Measurements from ENCODE around the gene ANKRD52. TPM values are rescaled to one million over a fixed set of nuclear protein-coding genes. Genes with fewer than 3 reads are reported as not detected.

ANKRD52 gene
- total RNA-seq, 1 donor from 2014 or later: 66.0 TPM

GRCh38 chr12:56192582-56192981 lies 65.6 kb downstream of the ANKRD52 start:
- peaks cover 29% of the 10 kb centered on the region for H3K4me1 Mint-ChIP-seq (ENCODE audit: low read depth)
- intact Hi-C loops (cut with micrococcal nuclease): loop anchor here (2.0 to 10.0 kb wide), 4 partner anchors 40 to 148 kb away; partner anchors contain the start of genes COQ10A, MYL6B and RPS26
- no peaks in the 10 kb centered on the region for H3K27me3 Mint-ChIP-seq (ENCODE audit: low read depth)
- peaks cover 12% of the 10 kb centered on the region for H3K36me3 Mint-ChIP-seq (ENCODE audit: low read depth)
- H3K27ac Mint-ChIP-seq: no peak overlapping the region
- no peaks in the 10 kb centered on the region for H3K9me3 Mint-ChIP-seq
- DNase-seq (ENCODE audit: low spot score): no peak
- no peak overlapping the region for H3K4me3 Mint-ChIP-seq (ENCODE audit: low read depth)

GRCh38 chr12:56190695-56191155 lies 67.5 kb downstream of the ANKRD52 start:
- H3K36me3 Mint-ChIP-seq (ENCODE audit: low read depth): peaks cover 30% of the 10 kb centered on the region
- no peaks in the 10 kb centered on the region for H3K9me3 Mint-ChIP-seq
- intact Hi-C loops (cut with micrococcal nuclease): loop anchor here (10.0 kb wide), 1 partner anchor 146 kb away; the partner anchor contains the start of gene RPS26
- H3K4me3 Mint-ChIP-seq (ENCODE audit: low read depth): peak overlapping the region; percentile 98
- H3K4me1 Mint-ChIP-seq (ENCODE audit: low read depth): peaks cover 37% of the 10 kb centered on the region
- no peak for DNase-seq (ENCODE audit: low spot score)
- peak overlapping the region; percentile 98 for H3K27ac Mint-ChIP-seq
- no peaks in the 10 kb centered on the region for H3K27me3 Mint-ChIP-seq (ENCODE audit: low read depth)

- peak; percentile 75 for DNase-seq (ENCODE audit: low spot score)
- no peaks in the 10 kb centered on the region for H3K9me3 Mint-ChIP-seq
Measured at GRCh38 chr12:56189918-56190694, 68.1 kb downstream of the ANKRD52 start.

GRCh38 chr12:56189099-56189917 lies 68.9 kb downstream of the ANKRD52 start, which contains the start of gene SMARCC2:
Gene SMARCC2 (minus strand): TSS chr12:56189483. CDS start chr12:56189461, 22 bp downstream.
- H3K9me3 Mint-ChIP-seq: no peaks in the 10 kb centered on the region
- peak within 1 kb of the TSS; percentile 98 for H3K4me3 Mint-ChIP-seq (ENCODE audit: low read depth)
- intact Hi-C loops (cut with micrococcal nuclease): loop anchor here (1.0 to 2.0 kb wide), 4 partner anchors 31 to 70 kb away; partner anchors contain the start of gene MYL6
- H3K27me3 Mint-ChIP-seq (ENCODE audit: low read depth): no peaks in the 10 kb centered on the region
- peak within 1 kb of the TSS; percentile 98 for H3K27ac Mint-ChIP-seq
- H3K36me3 Mint-ChIP-seq (ENCODE audit: low read depth): peaks cover 41% of the 10 kb centered on the region
- peaks cover 38% of the 10 kb centered on the region for H3K4me1 Mint-ChIP-seq (ENCODE audit: low read depth)
- peak; percentile 81 for DNase-seq (ENCODE audit: low spot score)

More at GRCh38 chr12:56189918-56190694, 68.1 kb downstream of the ANKRD52 start:
- peak overlapping the region; percentile 98 for H3K4me3 Mint-ChIP-seq (ENCODE audit: low read depth)
- H3K36me3 Mint-ChIP-seq (ENCODE audit: low read depth): peaks cover 33% of the 10 kb centered on the region
- intact Hi-C loops (cut with micrococcal nuclease): loop anchor here (1.0 to 10.0 kb wide), 5 partner anchors 31 to 145 kb away; partner anchors contain the start of genes MYL6 and RPS26
- no peaks in the 10 kb centered on the region for H3K27me3 Mint-ChIP-seq (ENCODE audit: low read depth)
- peaks cover 38% of the 10 kb centered on the region for H3K4me1 Mint-ChIP-seq (ENCODE audit: low read depth)
- peak overlapping the region; percentile 98 for H3K27ac Mint-ChIP-seq

- H3K4me3 Mint-ChIP-seq (ENCODE audit: low read depth): peak overlapping the region; percentile 93
- no peaks in the 10 kb centered on the region for H3K27me3 Mint-ChIP-seq (ENCODE audit: low read depth)
- intact Hi-C loops (cut with micrococcal nuclease): loop anchor here (1.0 to 2.0 kb wide), 4 partner anchors 30 to 69 kb away; partner anchors contain the start of gene MYL6
- peaks cover 37% of the 10 kb centered on the region for H3K4me1 Mint-ChIP-seq (ENCODE audit: low read depth)
- DNase-seq (ENCODE audit: low spot score): no peak
- H3K36me3 Mint-ChIP-seq (ENCODE audit: low read depth): peaks cover 46% of the 10 kb centered on the region
- H3K9me3 Mint-ChIP-seq: no peaks in the 10 kb centered on the region
- peak overlapping the region; percentile 88 for H3K27ac Mint-ChIP-seq
Measured at GRCh38 chr12:56188778-56189098, 69.4 kb downstream of the ANKRD52 start.

- Mint-ChIP-seq H3K4me3 (ENCODE audit: low read depth) (peak overlapping the region; percentile 93), H3K4me1 (ENCODE audit: low read depth) (peaks cover 34% of the 10 kb centered on the region), H3K36me3 (ENCODE audit: low read depth) (peaks cover 48% of the 10 kb centered on the region), H3K27me3 (ENCODE audit: low read depth) (no peaks in the 10 kb centered on the region), H3K9me3 (no peaks in the 10 kb centered on the region), H3K27ac (peak overlapping the region; percentile 88)
- intact Hi-C loops (cut with micrococcal nuclease): loop anchor here (2.0 kb wide), 2 partner anchors 29 to 61 kb away; partner anchors contain the start of gene MYL6
- no peak for DNase-seq (ENCODE audit: low spot score)
Measured at GRCh38 chr12:56188131-56188777, 69.9 kb downstream of the ANKRD52 start.

Other genes with a start within 250 kb of the ANKRD52 start
- 34.8 and 35.5 TPM in 2 replicates for gene IKZF4, start 237.3 kb downstream of the ANKRD52 start, total RNA-seq
- gene RPS26, start 216.5 kb downstream of the ANKRD52 start, total RNA-seq: 43.9 and 45.2 TPM in 2 replicates
- gene ERBB3, start 178.2 kb downstream of the ANKRD52 start, total RNA-seq: 0.11 and 0.71 TPM in 2 replicates
- 356 and 364 TPM in 2 replicates for gene PA2G4, start 153.8 kb downstream of the ANKRD52 start, total RNA-seq
- 3,925 and 4,057 TPM in 2 replicates for gene RPL41, start 141.8 kb downstream of the ANKRD52 start, total RNA-seq
- 7.7 and 9.2 TPM in 2 replicates for gene ZC3H10, start 140.1 kb downstream of the ANKRD52 start, total RNA-seq
- gene ESYT1, start 130.1 kb downstream of the ANKRD52 start, total RNA-seq: 154 TPM in 2 replicates
- 89.7 and 94.3 TPM in 2 replicates for gene MYL6B, start 105.8 kb downstream of the ANKRD52 start, total RNA-seq
- gene MYL6, start 100.0 kb downstream of the ANKRD52 start, total RNA-seq: 1,051 and 1,067 TPM in 2 replicates
- 131 and 136 TPM in 2 replicates for gene SMARCC2, start 68.9 kb downstream of the ANKRD52 start, total RNA-seq
- gene RNF41, start 36.5 kb downstream of the ANKRD52 start, total RNA-seq: 38.5 TPM in 2 replicates
- gene NABP2, start 34.0 kb downstream of the ANKRD52 start, total RNA-seq: 77.3 and 86.8 TPM in 2 replicates
- gene SLC39A5, start 28.3 kb downstream of the ANKRD52 start, total RNA-seq: 0.39 and 1.4 TPM in 2 replicates
- gene COQ10A, start 8.6 kb upstream of the ANKRD52 start, total RNA-seq: 15.9 and 17.0 TPM in 2 replicates
- 250 and 253 TPM in 2 replicates for gene CS, start 41.9 kb upstream of the ANKRD52 start, total RNA-seq
- gene CNPY2, start 57.6 kb upstream of the ANKRD52 start, total RNA-seq: 160 and 165 TPM in 2 replicates
- 28.7 and 28.9 TPM in 2 replicates for gene PAN2, start 75.6 kb upstream of the ANKRD52 start, total RNA-seq
- 30.4 and 31.0 TPM in 2 replicates for gene IL23A, start 80.5 kb upstream of the ANKRD52 start, total RNA-seq
- 70.3 and 75.0 TPM in 2 replicates for gene STAT2, start 101.7 kb upstream of the ANKRD52 start, total RNA-seq
- gene APOF, start 104.5 kb upstream of the ANKRD52 start, total RNA-seq: not detected in 2 replicates
- 43.7 and 45.6 TPM in 2 replicates for gene TIMELESS, start 191.0 kb upstream of the ANKRD52 start, total RNA-seq
- gene MIP, start 196.3 kb upstream of the ANKRD52 start, total RNA-seq: not detected in 2 replicates
- gene SPRYD4, start 210.2 kb upstream of the ANKRD52 start, total RNA-seq: 4.4 and 4.5 TPM in 2 replicates
- 1.5 and 3.1 TPM in 2 replicates for gene GLS2, start 229.8 kb upstream of the ANKRD52 start, total RNA-seq